NCI-H2171 (cell line): Measurements from ENCODE around the gene MRAS.

ENCODE experiments used
- DNase-seq: peaks from one replicate; lab custom pipeline; 2025; lab: John Stamatoyannopoulos, UW

Gene MRAS

DNA sequence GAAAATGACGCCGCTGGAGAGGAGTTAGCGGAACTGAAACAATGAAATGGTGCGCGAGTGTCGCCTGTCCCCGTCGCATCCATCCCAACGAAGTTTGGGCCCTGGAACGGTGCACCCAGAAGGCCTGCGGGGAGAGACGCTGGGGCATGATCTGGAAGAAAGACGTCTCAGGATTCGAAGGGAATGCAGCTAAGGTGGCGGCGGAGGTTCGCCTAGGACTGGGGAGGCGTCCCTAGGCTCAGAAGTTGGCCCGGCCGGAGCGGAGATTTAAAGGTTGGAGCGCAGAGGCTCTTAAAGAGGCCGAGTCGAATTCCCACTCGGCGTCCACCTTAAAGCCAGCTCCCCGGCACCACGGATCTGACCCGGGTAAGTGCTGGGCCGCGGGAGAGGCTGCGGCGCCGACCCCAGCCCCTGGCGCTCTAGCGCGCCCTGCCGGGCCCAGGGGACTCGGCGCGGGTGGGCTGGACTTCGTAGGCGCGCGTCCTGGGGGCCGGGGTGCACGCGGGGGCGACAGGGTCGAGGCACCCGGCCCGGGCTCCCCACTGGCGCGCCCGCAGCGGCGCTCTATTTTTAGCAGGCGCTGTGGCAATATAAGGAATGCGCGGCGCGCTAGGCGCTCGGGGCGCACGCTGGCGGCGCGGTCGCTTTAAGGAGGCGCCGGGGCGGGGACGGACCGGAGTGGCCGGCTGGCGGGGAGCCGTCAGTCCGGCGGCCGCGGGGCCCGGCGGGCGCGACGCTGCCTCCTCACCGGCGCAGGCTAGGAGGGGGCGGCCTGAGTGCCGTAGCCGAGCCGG is at the start of gene MRAS:
TSS of gene MRAS (plus strand) at position 620 of the 794 bp plus-strand sequence. CDS start 24,305 bp downstream, outside the sequence.
- peak; percentile 72 for DNase-seq

DNA sequence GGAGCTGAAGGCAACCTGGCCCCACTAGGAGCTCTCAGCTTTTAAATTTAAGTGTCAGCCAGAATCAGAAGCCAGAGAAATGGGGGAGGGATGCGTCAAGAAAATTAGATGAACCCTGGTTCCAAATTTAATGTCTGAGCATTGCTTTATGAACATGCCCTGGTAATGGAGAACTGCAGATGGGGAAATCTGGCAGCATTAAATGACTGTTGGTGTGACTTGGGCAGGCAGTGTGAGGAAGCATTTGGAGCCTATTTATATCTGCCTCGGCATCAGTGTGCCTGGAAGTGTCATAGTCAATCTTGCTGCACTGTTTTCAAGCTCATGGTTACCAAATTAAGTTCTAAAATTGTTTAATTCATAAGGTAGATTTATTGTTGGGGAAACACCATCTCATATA is 47.7 kb upstream of the MRAS start:
- no peak for DNase-seq

DNA sequence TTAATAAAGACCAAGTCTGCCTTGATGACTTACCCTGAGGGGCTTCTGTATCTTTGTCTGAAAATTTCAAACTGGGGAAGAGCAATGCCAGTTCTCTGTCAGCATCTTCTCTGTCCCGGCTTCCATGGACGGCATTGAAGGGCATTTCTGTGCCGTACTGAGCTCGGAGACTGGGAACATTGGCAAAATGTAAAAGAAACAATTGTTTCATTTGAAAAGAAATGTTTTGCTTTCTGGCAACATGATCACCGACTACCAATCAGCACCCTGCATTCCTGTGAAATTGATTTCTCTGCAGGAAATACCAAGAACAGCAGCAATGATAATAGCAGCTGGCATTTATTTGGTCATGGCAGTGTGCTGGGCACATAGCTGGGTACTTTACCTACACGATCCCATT is 44.9 kb upstream of the MRAS start:
- no peak for DNase-seq

DNA sequence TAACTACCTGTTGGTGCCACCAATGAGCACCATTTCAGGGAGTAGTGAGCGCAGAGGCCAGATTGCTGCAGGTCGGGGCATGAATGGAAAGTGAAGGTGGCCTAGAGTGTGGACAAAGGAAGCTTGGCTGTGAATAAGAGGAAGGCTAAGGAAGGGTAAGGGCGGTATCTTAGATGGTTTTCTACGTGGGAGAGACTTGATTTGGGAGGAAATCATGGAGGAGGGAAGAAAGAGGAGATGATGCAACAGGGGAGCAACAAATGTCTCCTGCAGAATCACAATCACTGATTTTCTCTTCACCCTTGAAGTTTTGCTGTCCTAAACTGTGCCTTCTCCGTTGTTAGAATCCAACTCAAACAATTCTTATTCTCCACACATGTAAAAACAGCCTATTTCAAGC is 40.5 kb upstream of the MRAS start:
- no peak for DNase-seq

DNA sequence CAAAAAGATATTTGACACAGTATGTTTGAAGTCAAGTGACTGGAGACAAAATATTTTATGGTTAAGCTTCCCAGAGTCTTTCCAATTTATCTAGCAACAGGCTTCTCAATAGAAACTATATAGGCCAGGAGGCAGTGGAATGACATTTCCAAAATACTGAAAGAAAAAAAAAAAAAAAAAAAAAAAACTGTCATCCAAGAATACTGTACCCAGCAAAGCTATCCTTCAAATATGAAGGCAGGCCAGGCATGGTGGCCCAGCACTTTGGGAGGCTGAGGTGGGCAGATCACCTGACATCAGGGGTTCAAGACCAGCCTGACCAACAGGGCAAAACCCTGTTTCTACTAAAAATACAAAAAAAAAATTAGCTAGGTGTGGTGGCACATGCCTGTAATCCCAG is 39.6 kb upstream of the MRAS start:
- no peak for DNase-seq

DNA sequence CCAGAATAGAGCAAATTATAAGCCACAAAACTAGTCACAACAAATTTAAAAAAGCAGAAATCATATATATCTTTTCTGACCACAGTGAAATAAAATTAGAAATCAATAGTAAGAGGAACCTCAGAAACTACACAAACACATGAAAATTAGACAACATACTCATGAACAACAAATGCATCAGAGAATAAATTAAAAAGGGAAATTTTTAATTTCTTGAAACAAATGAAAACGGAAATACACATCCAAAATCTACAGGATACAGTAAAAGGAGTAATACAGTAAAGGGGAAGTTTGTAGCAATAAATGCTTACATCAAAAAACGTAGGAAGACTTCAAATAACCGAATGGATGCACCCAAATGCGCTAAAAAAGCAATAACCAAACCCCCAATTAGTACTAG is 37.9 kb upstream of the MRAS start:
- no peak for DNase-seq

DNA sequence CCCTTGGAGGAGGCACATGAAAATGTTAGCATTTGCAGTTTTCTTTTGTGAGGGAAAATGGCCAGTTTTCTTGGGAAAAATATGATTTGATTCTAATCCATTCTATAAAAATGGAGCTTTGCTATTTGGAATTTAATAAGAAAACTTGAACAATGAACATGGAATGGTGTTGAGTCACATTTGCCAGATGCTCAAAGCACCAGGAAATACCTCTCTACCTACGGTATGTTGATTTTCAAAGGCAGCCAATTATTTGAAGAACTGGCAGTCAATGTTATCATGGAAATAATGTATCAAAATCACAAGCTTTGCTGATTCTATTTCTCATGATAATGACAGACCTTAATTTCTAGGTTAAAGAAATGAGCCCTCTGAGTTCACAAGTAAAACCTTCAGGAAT is 33.6 kb upstream of the MRAS start:
- no peak for DNase-seq

DNA sequence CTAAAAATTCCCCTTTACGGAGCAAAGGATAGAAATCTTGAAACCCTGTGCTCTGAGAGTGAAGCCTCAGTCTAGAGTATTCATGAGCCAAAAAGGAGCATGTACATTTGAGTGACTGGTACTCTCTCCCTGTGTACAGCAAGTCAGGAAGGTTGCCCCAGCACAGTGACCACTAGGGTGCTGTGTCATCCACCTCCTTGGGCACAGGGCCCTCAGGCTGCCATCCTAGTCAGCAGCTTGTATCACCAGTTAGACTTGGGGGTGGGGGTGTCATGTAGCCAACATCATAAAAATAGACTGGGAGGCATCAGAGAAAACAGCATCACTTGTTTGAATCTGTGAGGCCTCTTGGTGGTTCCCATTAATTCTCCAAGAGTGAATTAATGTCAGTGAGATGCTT is 30.7 kb upstream of the MRAS start:
- DNase-seq, result no peak

DNA sequence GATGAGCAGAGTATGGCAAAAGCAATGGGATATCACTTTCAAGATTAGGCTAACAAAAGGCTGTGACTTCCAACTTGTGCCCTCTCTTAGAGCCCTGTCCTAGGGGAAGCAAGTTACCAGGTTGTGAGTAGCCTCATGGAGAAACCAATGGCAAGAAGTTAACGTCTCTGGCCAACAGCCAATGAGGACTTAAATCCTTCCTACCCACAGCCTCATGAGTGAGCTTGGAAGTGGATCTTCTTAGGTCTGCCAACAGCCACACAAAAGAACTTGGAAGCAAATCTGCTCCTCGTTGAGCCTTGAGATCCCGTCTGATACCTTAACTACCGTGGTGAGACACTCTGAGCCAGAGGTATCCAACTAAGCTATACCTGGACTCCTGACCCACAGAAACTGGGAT is 24.4 kb upstream of the MRAS start:
- DNase-seq, result no peak

DNA sequence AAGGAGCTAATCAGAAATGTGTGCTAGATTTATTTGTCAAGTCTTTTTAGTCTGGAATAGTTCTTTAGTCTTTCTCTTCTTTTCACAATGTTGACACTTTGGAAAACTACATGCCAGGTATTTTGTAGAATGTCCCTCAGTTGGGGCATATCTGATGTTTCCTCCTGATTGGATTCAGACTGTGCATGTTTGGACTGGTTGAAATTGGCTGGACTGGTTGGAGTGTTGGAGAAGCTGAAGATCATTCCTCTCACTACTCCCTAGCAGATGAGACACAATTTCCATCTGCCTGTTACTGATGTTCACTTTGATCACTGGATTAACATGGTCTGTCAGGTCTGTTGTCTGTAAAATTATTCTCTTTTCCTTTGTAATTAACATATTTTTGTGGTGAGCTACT is 22.4 kb upstream of the MRAS start:
- DNase-seq, result no peak

DNA sequence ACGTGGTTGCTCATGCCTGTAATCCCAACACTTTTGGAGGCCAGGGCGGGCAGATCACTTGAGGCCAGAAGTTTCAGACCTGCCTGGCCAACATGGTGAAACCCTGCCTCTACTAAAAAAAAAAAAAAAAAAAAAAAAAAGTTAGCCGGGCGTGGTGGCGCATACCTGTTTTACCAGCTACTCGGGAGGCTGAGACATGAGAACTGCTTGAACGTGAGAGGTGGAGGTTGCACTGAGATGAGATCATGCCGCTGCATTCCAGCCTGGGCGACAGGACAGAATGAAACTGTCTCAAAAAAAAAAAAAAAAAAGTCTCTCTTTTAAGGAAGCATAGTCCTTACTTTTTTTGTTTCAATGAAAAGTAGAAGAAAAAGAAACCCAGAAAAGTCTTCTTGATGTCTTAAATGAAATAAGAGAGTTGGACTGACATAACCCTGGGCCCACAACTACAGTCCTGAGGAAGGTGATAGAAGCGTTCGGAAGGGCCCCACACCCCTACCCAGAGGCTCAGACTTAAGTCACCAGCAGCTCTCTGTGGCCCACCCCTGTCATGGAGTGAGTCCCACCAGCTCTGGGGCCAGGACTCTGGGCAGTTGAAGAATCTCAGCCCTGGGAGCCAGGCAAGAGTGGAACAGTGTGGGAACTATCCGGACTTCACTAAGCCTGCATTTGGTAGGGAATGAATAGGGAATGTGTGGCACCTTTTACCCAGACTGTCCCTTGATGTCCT is 21.3 kb upstream of the MRAS start:
- DNase-seq, result no peak

DNA sequence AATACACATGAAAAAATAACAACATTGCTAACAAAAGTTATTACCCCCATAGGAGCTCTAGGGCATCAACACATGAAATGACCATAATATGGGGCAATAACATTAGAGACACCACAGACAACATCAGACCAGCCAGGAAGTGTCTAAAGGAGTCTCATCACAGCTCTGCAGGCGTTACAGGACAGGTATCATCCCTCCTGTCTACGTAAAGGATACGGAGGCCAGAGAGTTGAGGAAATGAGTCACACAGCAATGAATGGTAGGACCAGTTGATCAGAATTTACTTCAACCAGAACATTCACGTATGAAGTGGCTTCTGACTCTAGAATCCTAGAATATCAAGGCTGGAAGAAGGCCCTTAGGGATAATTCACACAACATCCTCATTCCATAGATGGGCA is 20.5 kb upstream of the MRAS start:
- DNase-seq, result no peak

DNA sequence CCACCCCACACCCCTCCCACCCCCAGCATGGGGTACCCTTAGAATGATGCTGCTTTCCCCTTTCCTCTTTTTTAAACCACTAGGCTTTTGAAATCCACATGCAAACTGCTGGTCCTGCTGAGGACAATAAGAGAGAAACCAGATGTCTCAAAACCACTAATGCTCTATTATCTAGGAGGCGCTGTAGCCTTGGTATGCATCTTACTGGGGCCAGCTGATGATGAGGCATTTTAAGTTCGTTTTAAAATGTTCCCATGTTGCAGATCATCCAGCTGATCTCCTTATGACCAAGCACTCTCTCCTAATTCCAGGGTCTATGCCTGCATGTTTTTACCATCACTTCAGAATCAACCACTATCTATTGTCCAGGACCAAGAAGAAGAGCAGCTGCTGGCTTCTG is 20.0 kb upstream of the MRAS start:
- DNase-seq, result no peak

DNA sequence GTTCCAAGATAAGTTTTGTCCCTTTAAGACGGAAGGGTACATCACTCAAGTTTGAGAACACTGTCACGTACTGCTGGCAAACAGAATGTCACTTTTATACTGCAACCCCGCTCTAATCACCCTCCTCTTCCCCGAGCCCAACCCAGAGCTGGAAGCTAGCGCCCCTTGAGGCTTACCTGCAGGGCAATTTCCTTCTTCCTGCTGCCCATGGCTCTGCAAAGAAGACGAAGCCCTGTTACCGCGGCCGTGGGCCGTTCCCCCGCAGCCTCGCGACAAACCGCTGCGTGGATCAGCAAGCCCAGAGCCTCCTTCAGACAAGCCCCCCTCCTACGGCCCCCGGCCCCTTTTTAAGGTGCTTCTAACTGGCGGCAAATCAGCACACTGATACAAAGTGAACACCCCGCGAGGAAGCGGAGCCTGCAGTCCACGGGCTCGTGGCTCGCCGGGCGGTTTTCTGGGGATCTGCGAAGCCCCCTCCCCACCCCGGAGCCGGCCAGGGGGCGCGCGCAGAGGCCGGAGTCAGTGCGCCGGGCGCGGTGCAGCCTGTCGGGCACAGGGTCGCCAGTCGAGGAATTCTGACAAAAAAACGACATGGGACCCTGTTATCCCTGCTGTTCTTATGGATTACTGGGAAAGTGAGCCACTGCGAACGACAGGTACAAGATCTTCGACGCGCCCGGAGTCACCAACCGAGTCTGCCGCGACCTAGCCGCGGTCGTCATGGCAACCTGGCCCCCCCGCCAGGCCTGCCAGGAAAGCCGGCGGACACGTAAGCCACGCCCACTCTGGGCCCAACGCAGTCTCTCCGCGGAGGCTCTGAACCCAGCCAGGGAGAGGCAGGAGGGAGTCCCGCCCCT is 19.0 kb upstream of the MRAS start, which contains the start of gene NME9:
TSS of gene NME9 (minus strand) at position 725 of the 857 bp plus-strand sequence. CDS start at position 209, 516 bp downstream.
- DNase-seq, result peak; percentile 95

DNA sequence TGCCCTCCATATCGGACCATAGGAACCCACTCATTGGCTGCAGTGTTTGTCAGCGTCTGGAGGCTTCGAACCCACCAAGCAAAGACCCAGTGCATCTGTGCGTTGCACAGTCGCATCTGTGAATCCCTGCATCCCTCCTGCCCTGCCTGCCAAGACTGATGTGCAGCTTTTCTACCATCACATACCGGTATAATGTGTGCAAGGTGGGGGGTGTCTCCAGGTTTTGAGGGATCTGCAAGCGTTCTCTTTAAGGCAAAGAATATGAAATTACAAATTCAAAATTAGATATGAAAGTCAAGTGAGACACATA is 18.4 kb upstream of the MRAS start:
- DNase-seq, result no peak

DNA sequence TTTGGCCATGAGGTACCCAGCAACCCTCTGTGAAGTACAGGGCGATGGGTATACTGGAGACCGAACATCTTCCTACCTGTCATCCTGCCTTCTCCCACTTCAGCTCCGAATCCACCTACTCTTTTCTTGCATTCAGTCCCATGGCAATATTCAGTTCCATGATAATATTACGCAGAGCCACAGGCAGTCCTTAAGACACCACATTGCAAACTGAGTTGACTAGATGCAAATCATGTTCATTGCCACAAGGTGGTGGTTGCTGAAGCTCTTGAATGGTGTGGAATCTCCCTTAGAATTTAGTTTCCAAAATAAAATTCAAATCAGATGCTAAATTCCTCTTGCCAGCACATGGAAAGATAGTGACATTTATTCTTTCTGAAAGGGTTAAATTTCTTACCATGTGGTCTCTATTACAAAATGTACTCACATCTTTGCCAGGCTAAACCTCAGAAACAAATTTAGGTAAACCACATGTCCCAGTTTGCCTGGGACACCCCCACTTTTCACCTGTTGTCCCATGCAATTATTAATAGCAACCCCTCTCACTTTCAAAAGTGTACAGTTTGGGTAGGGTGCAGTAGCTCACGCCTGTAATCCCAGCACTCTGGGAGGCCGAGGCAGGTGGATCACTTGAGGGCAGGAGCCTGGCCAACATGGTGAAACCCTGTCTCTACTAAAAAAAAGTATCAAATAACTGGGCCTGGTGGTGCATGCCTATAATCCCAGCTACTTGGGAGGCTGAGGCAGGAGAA is 17.1 kb upstream of the MRAS start:
- no peak for DNase-seq

DNA sequence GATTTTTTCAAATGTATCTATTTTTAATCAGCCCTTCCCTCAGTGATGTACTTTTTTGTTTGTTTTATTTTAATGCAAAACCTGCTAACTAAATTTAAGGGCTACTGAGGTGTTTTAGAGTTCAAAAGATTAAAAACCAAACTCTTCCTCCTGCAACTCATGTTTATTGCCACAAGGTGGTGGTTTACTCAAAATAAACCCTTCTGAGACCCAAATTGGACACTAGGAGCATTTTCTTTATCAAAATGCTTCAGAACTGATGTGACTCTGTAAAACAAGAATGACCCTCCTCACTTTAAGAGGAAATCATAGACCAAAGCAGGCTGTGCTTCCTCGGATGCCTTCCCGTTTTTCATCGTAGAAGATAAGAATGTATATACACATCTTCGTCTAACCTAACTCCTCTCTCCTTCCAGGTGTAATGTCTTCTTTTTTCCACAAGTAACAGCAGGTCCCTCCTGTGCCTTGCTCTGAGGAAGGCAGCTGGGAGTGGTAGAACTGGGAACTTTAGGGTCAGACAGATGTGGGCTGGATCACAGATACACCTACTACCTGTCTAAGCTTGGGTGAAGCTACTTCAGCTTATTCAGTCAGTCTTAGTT is 15.8 kb upstream of the MRAS start:
- no peak for DNase-seq

DNA sequence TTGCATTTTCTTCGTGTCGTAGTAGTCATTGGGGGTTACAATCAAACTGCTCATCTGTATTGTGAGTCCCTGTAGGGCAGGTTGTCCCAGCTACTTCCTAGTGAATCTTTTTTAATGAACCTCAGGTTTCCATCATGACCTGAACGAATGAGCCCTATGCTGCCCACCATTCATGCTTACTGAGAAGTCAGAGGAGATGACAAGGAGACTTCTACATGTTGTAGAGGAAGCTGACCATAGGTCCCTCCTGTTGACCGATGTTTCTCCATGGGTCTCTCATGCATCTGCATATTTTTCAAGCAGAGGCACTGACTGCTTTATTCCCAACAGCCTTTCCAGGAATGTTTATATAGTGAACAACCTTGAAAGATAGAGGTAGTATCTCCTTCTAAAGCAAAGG is 13.8 kb upstream of the MRAS start:
- no peak for DNase-seq

DNA sequence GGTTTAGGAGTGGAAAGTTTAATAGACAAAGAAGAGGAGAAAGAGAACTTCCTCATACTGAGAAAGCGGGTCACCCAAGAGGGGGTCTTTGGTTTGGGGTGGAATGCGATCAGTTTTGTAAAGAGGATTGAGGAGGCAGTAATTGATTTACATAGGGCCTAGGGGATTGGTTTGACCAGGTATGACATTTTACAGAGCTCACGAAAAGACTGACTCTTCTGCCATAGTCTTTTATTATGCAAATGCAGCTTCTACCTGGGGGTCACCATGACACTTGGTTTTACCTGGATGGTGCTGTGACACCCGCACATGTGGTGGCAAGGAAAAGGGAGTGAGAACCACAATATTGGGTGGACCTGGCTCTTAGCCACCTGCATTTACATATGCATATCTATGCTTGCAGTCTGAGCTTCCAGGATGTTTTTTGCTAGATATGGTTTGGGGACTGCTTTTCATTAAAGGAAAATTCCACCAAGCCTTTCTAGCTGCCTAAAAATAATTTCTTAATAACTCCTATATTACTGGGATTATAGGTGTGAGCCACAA is 11.9 kb upstream of the MRAS start:
- DNase-seq, result no peak

DNA sequence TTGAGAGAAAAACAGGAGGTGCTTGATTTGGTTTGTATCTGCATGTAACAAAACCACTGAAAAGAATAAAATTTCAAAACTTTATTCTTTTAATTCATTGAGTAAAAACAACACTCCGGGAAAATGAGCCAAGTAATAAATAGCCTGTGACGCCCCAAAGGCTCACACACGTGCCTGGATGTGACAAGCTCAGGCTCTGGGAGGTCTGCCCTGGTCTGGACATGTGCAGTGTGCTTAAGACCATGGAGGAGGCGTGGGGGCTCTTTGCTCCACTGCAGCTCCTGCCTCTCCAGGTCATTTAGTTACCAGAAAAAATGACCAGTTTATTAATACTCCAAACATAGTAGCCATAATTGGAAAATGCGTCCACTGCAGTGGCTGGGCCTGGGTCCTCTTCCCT is 10.1 kb upstream of the MRAS start:
- no peak for DNase-seq

DNA sequence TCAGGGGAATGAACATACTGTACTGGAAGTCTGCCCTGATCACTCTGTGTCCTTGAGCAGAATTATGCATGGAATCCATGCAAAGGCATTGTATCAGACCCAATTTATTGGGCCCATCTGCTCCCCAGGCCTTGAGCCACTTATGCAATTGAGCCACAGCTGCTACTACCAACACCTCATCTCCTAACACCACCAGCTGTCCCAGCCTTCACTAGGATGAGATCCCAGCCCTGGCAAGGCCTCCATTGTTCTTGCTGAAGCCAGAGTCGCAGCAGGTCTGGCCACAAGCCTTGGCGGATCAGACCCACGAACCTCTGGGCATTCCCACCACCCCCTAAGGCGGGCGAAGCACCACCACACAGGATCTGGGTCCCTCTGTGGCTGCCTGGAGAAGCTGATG is 9.6 kb upstream of the MRAS start:
- DNase-seq, result no peak
